Stimulated activated CD8-positive, alpha-beta memory T cell treated with anti-CD3 and anti-CD28 coated beads, Interleukin-15, amount 100 ng/mL, for 48 hours (primary cell): ENCODE measurements around the gene COL23A1.

ENCODE experiments used
- DNase-seq, 2 donors: peaks; one replicate each; pipeline ENCODE4 v3.0.0-alpha.2; 2020; ENCODE audit warnings: low read depth in 2 of 2

The COL23A1 gene

GRCh38 chr5:178341851-178342140 is 248.4 kb downstream of the COL23A1 start:
- no peak for DNase-seq

- no peak for DNase-seq
Measured at GRCh38 chr5:178341091-178341850, 248.9 kb downstream of the COL23A1 start.

DNA sequence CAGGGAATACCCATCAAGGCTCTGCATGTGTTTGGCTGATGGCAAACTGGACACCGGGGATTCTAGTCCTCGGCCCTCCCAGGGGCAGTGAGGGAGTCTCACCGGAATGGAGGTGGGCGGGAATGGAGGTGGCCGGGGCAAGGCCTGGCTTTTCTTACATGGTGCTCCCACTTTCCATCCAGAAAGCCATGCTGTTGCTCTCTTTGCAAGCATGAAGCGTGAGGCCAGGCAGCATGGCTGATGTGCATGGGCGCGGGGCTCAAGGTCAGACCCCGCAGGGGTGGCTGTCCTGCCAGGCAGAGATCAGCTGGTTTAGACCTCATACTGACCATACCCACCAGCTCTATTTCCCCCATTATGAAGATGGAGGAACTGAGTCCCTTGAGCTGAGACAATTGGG is 249.6 kb downstream of the COL23A1 start:
- no peak for DNase-seq

GRCh38 chr5:178340187-178340586 is 250.0 kb downstream of the COL23A1 start:
- DNase-seq: no peak

DNA sequence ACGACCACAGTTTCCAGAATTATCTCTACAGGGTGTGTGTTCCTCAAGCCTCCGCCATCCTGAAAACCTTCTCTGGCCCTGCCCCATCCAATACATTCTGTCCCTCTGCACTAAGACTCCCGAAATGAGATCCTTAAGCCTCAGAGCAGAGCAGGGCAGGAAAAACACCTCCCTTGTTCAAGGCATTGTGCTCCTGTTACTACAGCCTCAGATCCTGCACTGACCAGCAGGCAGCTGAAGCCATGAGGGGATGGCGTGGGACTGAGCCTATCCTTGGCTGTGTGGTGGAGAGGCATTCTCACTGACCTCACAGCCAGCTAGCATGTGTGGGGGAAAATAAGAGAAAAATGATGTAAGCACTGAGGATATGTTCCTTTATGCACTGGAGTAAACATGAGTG is 250.9 kb downstream of the COL23A1 start:
- DNase-seq: no peak

DNA sequence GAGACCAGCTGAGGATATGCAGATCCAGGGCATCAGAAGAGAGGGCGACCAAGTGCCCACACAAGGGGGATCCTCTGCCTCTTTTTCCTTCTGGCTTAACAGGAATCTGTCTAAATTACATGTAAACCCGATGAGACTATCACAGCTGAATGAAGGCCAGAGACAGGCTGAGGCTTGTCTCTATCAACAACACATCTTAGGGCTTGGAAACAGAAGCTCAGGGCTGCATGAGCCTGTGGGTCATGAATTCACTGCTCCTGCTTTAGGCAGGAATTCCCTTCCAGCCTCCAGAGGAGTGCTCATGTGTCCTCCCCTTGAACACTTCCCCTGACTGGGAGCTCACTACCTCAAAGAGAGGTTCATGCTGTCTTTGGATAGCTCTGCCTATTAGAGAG is 251.4 kb downstream of the COL23A1 start:
- DNase-seq: no peak

DNA sequence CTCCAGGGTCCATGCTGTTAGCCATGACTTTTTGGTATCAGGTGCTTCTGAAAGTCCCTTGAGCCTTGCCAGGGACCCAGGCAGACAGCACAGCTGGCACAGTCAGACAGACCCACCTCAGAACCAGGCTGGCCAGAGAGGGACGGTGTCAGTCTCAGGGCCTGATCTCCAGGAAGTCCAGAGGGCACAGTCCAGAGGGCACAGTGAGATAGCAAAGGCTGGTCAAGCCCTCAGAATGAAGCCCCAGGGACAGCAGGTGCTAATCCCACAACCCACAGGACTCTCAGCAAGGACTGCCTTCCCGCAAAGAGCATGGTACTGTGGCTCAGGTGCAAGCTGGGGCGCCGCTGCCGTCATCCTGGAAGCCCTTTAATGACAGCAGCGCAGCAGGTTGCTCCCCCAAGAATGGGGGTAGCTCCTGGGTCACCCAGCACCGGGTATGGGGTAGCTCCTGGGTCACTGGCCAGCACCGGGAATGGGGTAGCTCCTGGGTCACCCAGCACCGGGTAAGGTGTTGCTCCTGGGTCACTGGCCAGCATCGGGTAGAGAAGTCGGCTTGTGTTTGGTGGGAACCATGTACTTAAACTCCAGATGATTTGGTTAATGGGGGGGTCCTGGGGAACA is 252.0 kb downstream of the COL23A1 start:
- DNase-seq: no peak

GRCh38 chr5:178337334-178337741 is 252.9 kb downstream of the COL23A1 start:
- no peak for DNase-seq

GRCh38 chr5:178336889-178337288 is 253.3 kb downstream of the COL23A1 start:
- no peak for DNase-seq

GRCh38 chr5:178335302-178336030 is 254.7 kb downstream of the COL23A1 start:
- DNase-seq: no peak

DNA sequence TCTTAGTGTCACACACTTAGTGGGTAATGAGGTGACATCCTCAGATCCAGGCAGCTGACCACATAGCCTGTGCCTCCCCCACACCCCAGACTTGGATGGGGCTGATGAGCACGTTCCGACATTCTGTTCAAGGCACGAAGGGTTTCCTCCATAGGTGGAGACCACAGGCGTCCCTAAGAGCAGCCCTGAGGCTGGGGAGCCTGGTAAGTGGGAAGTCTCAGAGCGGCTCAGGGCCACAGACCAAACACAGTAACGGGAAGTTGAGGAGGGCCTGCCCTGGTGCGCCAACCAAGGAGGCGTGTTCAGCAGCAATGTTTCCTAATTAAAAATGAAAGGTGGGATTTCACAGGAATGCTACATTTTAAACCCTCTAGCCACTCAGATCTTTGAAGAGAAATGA is 255.3 kb downstream of the COL23A1 start:
- no peak for DNase-seq

GRCh38 chr5:178333821-178334481 is 256.2 kb downstream of the COL23A1 start:
- DNase-seq: no peak

GRCh38 chr5:178332210-178332641 is 258.0 kb downstream of the COL23A1 start:
- DNase-seq: no peak

- DNase-seq: no peak
Measured at GRCh38 chr5:178331491-178331996, 258.6 kb downstream of the COL23A1 start.

DNA sequence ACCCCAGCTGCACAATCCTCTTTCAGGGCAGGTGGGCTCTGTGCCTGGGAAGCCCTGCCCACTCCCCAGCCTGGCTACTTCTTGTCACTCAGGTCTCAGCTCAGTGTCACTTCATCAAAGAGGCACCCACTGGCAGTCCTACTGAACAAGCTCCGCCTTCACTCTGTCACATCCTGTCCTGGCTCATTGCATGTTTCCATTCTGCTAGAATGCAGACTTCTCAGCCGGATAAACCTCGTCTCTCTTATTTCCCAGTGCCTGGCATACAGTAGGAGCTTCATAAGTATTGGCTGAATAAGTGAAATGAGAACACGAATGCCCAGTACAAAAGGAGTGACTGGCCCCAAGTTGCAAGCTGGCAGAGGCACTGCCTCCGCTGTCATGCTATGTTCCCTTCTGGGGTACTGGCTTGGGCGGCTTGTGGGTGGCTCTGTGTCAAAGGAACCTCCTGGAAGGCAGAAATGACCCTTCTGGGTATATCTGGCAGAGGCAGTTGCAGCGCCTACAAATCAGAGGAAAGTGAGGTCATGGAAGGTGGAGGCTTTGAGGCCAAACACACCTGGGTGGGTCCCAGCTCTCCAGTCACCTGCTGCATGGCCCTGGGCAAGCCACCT is 259.3 kb downstream of the COL23A1 start:
- DNase-seq: no peak

DNA sequence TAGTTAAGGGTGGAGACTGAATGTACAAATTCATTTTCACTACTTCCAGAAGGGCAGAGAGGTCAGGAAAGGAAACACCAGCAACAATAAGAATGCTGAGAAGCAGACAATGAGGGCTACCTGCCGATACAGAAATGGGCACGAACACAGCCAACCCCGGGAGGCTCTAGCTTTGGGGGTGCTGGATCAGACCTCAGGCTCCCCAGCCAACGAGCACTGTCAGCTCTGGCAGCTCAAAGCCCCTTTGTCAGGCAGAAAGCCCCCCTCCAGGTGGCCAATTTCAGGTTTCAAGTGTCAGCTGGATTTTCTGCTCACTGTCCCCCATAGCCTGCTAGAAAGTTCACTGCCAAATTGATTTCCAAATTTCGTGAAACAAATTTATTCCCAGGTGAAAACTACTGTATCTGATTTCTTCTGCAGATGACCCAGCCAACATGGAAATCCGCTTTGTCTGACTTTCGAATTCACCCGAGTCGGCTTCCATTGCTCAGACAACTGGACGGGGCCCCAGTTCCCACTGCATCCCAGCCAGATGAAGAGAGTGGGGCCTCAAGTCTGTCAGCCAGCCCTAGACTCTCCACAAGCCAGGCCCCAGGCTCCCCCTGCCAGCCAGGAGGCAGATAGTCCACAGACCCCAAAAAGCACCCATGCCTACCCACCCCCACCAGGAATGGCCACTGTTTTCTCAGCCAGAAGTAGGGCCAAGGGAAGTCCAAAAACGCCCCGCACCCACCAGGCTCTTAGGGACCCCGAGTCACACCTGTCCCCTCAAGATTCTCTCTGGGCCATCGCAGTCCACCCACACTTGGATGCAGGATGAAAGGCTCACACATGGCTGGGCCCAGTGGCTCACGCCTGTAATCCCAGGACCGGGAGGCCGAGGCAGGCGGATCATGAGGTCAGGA is 261.1 kb downstream of the COL23A1 start:
- no peak for DNase-seq

DNA sequence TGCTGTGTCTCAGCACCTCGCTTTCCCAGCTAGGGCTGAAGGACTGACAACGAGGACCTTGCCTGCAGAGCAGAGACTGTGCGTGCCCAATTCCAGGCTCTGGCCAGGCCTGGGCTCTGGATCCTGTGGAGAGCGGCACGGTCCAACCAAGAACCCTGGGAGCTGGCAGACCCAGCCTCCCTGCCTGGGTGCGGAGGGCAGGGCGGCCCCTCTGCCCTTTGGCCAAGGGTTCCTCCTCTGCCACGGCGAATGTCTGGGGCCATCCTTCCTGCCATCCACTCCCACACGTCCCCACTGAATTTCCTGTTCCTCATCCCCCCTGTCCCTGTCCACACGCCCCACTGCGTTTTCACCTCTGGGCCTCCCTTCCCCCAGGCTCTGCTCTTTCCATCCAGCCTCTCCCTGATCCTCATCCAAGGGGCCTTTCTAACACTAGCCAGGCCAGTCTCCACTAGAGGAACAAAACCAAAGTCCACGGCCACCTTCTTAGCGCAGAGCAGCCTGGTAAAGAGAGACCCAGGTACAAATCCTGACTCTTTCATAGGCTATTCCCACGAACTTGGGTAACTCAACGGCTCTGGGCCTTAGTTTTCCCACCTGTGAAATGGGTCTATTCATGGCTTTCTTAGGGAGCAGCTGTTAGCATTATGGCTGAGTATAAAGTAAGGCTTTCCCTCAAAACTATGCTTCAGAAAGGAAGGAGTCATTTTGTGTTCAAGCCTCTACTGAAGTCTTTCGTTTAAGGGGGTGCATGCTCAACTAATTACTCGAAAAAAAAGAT is 262.1 kb downstream of the COL23A1 start:
- DNase-seq: no peak

DNA sequence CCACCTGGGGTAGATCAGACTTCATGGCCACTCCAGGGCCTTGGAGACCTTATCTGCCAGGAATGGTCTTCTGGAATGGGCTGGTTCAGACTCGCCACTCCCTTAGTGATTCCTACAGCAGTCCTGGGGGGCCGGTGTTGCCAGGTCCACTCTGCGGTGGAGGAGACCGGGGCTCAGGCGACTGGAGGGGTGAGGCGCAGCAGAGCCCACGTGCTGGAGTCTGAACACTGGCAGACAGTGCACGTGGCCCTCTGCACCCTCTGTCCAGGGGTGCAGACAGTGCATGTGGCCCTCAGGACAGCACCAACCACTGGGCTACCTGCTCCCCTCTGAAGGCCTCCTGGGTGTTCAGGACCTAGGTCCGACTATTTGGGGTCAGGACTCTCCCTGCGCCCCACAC is 262.7 kb downstream of the COL23A1 start:
- no peak for DNase-seq

- DNase-seq: no peak
Measured at GRCh38 chr5:178326374-178326715, 263.8 kb downstream of the COL23A1 start.
